Measurements from ENCODE around the gene PTPN12. TPM values are rescaled to one million over a fixed set of nuclear protein-coding genes. Genes with fewer than 3 reads are reported as not detected.

Gene PTPN12
- total RNA-seq, 1 experiment from 2014 or later, result 82.1 TPM

DNA sequence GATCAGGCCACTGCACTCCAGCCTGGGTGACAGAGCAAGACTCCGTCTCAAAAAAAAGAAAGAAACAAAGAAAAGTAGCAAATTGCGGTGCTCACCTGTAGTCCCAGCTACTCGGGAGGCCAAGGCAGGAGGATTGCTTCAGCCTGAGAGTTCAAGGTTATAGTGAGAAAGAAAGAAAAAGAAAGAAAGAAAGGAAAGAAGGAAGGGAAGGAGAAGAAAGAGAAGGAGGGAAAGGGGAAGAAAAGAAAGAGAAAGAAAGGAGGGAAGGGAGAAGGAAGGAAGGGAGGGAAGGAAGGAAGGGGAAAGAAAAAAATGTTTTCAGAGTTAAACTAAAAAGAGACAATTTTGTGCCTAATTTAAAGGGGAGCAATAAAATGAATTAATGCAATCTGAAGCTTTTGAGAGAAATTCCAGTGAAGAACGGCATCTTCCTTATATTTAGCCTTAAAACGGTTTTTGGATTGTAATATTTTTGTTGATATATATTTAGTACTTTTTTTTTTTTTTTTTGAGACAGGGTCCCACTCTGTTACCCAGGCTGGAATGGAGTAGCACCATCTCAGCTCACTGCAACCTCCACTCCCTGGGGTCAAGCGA, 111.7 kb downstream of the PTPN12 start:
- no peak overlapping the region for H3K27ac ChIP-seq (ENCODE audit: low read length)
- ATAC-seq, result no peak
- no peaks in the 10 kb centered on the region for H3K9me3 ChIP-seq (ENCODE audit: control insufficient read depth, insufficient read depth, low read depth, low read length)
- DNase-seq (ENCODE audit: low read depth, low spot score), result no peak
- H3K36me3 ChIP-seq (ENCODE audit: control insufficient read depth, insufficient read depth, low read length), result no peaks in the 10 kb centered on the region; the same call in 1 of the 2 replicates
- in situ Hi-C loops (cut with HindIII; ENCODE audit: low pct_unique_long_range_greater_than_20kb, low sequenced_read_pairs), result no loop called here
- no peaks in the 10 kb centered on the region for H3K27me3 ChIP-seq (ENCODE audit: control insufficient read depth, insufficient read depth, low read length)
- no peak for TF ChIP-seq POLR2AphosphoS5 (IDR thresholded peaks at IDR 0.05; ENCODE audit: low read depth, low read length)
- TF ChIP-seq TCF7L2 (IDR thresholded peaks at IDR 0.05; ENCODE audit: low read depth, low read length), result no peak
- TF ChIP-seq, protein P1, sequence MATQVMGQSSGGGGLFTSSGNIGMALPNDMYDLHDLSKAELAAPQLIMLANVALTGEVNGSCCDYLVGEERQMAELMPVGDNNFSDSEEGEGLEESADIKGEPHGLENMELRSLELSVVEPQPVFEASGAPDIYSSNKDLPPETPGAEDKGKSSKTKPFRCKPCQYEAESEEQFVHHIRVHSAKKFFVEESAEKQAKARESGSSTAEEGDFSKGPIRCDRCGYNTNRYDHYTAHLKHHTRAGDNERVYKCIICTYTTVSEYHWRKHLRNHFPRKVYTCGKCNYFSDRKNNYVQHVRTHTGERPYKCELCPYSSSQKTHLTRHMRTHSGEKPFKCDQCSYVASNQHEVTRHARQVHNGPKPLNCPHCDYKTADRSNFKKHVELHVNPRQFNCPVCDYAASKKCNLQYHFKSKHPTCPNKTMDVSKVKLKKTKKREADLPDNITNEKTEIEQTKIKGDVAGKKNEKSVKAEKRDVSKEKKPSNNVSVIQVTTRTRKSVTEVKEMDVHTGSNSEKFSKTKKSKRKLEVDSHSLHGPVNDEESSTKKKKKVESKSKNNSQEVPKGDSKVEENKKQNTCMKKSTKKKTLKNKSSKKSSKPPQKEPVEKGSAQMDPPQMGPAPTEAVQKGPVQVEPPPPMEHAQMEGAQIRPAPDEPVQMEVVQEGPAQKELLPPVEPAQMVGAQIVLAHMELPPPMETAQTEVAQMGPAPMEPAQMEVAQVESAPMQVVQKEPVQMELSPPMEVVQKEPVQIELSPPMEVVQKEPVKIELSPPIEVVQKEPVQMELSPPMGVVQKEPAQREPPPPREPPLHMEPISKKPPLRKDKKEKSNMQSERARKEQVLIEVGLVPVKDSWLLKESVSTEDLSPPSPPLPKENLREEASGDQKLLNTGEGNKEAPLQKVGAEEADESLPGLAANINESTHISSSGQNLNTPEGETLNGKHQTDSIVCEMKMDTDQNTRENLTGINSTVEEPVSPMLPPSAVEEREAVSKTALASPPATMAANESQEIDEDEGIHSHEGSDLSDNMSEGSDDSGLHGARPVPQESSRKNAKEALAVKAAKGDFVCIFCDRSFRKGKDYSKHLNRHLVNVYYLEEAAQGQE (IDR thresholded peaks at IDR 0.05; ENCODE audit: insufficient read depth in 1 of 2, low read depth in 2 of 2, low read length in 1 of 2), result no peak
- TF ChIP-seq, protein P2, sequence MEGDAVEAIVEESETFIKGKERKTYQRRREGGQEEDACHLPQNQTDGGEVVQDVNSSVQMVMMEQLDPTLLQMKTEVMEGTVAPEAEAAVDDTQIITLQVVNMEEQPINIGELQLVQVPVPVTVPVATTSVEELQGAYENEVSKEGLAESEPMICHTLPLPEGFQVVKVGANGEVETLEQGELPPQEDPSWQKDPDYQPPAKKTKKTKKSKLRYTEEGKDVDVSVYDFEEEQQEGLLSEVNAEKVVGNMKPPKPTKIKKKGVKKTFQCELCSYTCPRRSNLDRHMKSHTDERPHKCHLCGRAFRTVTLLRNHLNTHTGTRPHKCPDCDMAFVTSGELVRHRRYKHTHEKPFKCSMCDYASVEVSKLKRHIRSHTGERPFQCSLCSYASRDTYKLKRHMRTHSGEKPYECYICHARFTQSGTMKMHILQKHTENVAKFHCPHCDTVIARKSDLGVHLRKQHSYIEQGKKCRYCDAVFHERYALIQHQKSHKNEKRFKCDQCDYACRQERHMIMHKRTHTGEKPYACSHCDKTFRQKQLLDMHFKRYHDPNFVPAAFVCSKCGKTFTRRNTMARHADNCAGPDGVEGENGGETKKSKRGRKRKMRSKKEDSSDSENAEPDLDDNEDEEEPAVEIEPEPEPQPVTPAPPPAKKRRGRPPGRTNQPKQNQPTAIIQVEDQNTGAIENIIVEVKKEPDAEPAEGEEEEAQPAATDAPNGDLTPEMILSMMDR (IDR thresholded peaks at IDR 0.05), result no peak
- no peak for TF ChIP-seq SIN3A (IDR thresholded peaks at IDR 0.05; ENCODE audit: borderline replicate concordance, insufficient read depth, low read depth, low read length)
- H3K4me1 ChIP-seq (ENCODE audit: control insufficient read depth, insufficient read depth, low read length), result no peaks in the 10 kb centered on the region; the same call in 1 of the 2 replicates
- ChIA-PET POLR2A (no interaction called here), CTCF (interaction anchor here (0.7 kb wide), 1 partner anchor 13 kb away, joined by 3 read pairs; no protein-coding TSS in a partner anchor)
- intact Hi-C loops (cut with micrococcal nuclease; ENCODE audit: unreplicated experiment), result no loop called here
- no TSS peak for BruUV-seq (replicated peaks)
- no peak overlapping the region for H3K4me3 ChIP-seq (ENCODE audit: low read depth in 2 of 2, low read length in 2 of 2)

DNA sequence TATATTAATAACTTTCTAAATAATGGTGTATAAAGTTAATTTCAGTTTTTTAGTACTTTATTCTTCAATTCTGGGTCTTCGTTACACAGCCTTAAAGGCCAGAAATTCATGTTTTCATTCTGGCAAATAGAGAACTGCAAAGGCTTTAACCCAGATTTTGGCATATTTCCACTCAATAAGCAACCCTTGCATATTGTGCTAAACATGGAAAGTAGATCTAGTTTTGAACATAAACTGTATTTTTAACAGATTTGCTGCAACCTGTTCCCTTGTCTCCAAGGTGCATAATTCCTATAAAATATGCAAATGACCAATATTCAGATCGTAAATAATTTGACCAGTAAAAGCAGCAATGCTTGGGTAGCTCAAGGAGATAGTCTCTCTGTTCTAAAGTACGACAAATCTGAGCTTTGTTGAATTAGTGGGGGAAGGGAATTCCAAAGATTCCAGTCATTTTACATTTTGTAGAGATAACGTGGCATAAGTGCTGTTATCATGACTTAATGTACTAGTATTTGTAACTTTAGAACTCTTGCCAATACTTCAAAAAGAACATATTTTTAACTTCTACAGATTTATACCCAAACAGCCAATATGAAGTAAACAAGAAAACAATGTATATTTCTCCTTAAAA, 112.7 kb downstream of the PTPN12 start:
- CTCF ChIA-PET, result interaction anchor here (0.7 kb wide), 1 partner anchor 14 kb away, joined by 3 read pairs; no protein-coding TSS in a partner anchor
- no peaks in the 10 kb centered on the region for H3K27me3 ChIP-seq (ENCODE audit: control insufficient read depth, insufficient read depth, low read length)

More for the DNA sequence above, 112.7 kb downstream of the PTPN12 start:
- in situ Hi-C loops (cut with HindIII; ENCODE audit: low pct_unique_long_range_greater_than_20kb, low sequenced_read_pairs) (no loop called here), intact Hi-C loops (cut with micrococcal nuclease; ENCODE audit: unreplicated experiment) (no loop called here)
- POLR2A ChIA-PET, result interaction anchor here (0.6 kb wide), 1 partner anchor 293 kb away, joined by 3 read pairs; no protein-coding TSS in a partner anchor
- Histone ChIP-seq H3K27ac (ENCODE audit: low read length) (no peak overlapping the region), H3K4me3 (ENCODE audit: low read depth in 2 of 2, low read length in 2 of 2) (no peak overlapping the region), H3K9me3 (ENCODE audit: control insufficient read depth, insufficient read depth, low read depth, low read length) (no peaks in the 10 kb centered on the region), H3K36me3 (ENCODE audit: control insufficient read depth, insufficient read depth, low read length) (0 out of 2 replicates have a peak, but pooled peaks cover 2% of the 10 kb centered on the region), H3K4me1 (ENCODE audit: control insufficient read depth, insufficient read depth, low read length) (no peaks in the 10 kb centered on the region; the same call in 1 of the 2 replicates)
- ATAC-seq, result no peak
- no peak for DNase-seq (ENCODE audit: low read depth, low spot score)
- no TSS peak for BruUV-seq (replicated peaks)
- TF ChIP-seq POLR2AphosphoS5 (IDR thresholded peaks at IDR 0.05; ENCODE audit: low read depth, low read length) (no peak), SIN3A (IDR thresholded peaks at IDR 0.05; ENCODE audit: borderline replicate concordance, insufficient read depth, low read depth, low read length) (no peak), TCF7L2 (IDR thresholded peaks at IDR 0.05; ENCODE audit: low read depth, low read length) (no peak)
- TF ChIP-seq, protein P1 (IDR thresholded peaks at IDR 0.05; ENCODE audit: insufficient read depth in 1 of 2, low read depth in 2 of 2, low read length in 1 of 2), result no peak
- TF ChIP-seq, protein P2 (IDR thresholded peaks at IDR 0.05), result no peak

Data from Panc1 (cell line).